Activated T-cell treated with anti-CD3 and anti-CD28 coated beads, Interleukin-2, amount 50 U/mL, for 4 hours (primary cell): ENCODE results near the gene MTX2. TPM values are rescaled to one million over a fixed set of nuclear protein-coding genes. Genes with fewer than 3 reads are reported as not detected.

Experiments used
- ATAC-seq, 2 donors: fragments of 200-7000 bp; cut with Tn5 transposase; one replicate each; pipeline ENCODE4 v1.10.0; 2021
- DNase-seq: peaks from one replicate; pipeline ENCODE4 v3.0.0-alpha.2; 2020
- H3K27me3 Mint-ChIP-seq: one replicate; pipeline ENCODE4 v1.8.0; 2021; ENCODE audit warnings: low read depth, mixed read lengths
- H3K36me3 Mint-ChIP-seq: one replicate; pipeline ENCODE4 v1.8.0; 2022; ENCODE audit warnings: mixed read lengths; ENCODE audit not compliant: insufficient read depth
- H3K4me1 Mint-ChIP-seq: one replicate; pipeline ENCODE4 v1.8.0; 2021; ENCODE audit warnings: low read depth, mixed read lengths
- H3K4me3 Mint-ChIP-seq: one replicate; pipeline ENCODE4 v1.8.0; 2021; ENCODE audit warnings: mild to moderate bottlenecking, moderate library complexity, mixed read lengths
- H3K9me3 Mint-ChIP-seq: one replicate; pipeline ENCODE4 v1.8.0; 2021; ENCODE audit warnings: mixed read lengths
- total RNA-seq, 3 donors: library from RNA; stranded (reverse); gene quantifications; one replicate each; pipeline ENCODE4 v1.2.1, GENCODE V29; 2021

MTX2 gene
- total RNA-seq, 3 donors from 2014 or later = 29.9 to 35.1 (median 31.3) TPM

GRCh38 chr2:176317199-176317598, 48.0 kb downstream of the MTX2 start:
- Mint-ChIP-seq H3K27me3 (no peaks in the 10 kb centered on the region), H3K4me3 (no peak overlapping the region), H3K4me1 (no peaks in the 10 kb centered on the region), H3K36me3 (peaks cover 19% of the 10 kb centered on the region), H3K9me3 (no peaks in the 10 kb centered on the region)
- DNase-seq = no peak
- no peak for ATAC-seq

- no peaks in the 10 kb centered on the region for H3K4me1 Mint-ChIP-seq
- no peak overlapping the region for H3K4me3 Mint-ChIP-seq
- peaks cover 19% of the 10 kb centered on the region for H3K36me3 Mint-ChIP-seq
- no peaks in the 10 kb centered on the region for H3K27me3 Mint-ChIP-seq
- H3K9me3 Mint-ChIP-seq = no peaks in the 10 kb centered on the region
- ATAC-seq = no peak
- no peak for DNase-seq
Observed at GRCh38 chr2:176317623-176318065, 48.4 kb downstream of the MTX2 start.

- no peaks in the 10 kb centered on the region for H3K9me3 Mint-ChIP-seq
- H3K36me3 Mint-ChIP-seq = peaks cover 10% of the 10 kb centered on the region
- DNase-seq = no peak
- no peaks in the 10 kb centered on the region for H3K27me3 Mint-ChIP-seq
- H3K4me1 Mint-ChIP-seq = no peaks in the 10 kb centered on the region
- H3K4me3 Mint-ChIP-seq = no peak overlapping the region
- no peak for ATAC-seq
Observed at GRCh38 chr2:176321916-176322315, 52.7 kb downstream of the MTX2 start.

GRCh38 chr2:176324862-176325261, 55.6 kb downstream of the MTX2 start:
- DNase-seq = no peak
- H3K27me3 Mint-ChIP-seq = no peaks in the 10 kb centered on the region
- ATAC-seq = no peak
- no peak overlapping the region for H3K4me3 Mint-ChIP-seq
- H3K9me3 Mint-ChIP-seq = no peaks in the 10 kb centered on the region
- H3K4me1 Mint-ChIP-seq = no peaks in the 10 kb centered on the region
- peaks cover 14% of the 10 kb centered on the region for H3K36me3 Mint-ChIP-seq

- Mint-ChIP-seq H3K36me3 (peaks cover 11% of the 10 kb centered on the region), H3K27me3 (no peaks in the 10 kb centered on the region)
Observed at GRCh38 chr2:176325732-176326131, 56.5 kb downstream of the MTX2 start.

GRCh38 chr2:176328149-176328548, 58.9 kb downstream of the MTX2 start:
- no peak for ATAC-seq
- Mint-ChIP-seq H3K9me3 (no peaks in the 10 kb centered on the region), H3K36me3 (peaks cover 16% of the 10 kb centered on the region), H3K4me1 (no peaks in the 10 kb centered on the region), H3K27me3 (no peaks in the 10 kb centered on the region), H3K4me3 (no peak overlapping the region)
- DNase-seq = no peak

More at GRCh38 chr2:176325732-176326131, 56.5 kb downstream of the MTX2 start:
- no peak for DNase-seq
- Mint-ChIP-seq H3K4me3 (no peak overlapping the region), H3K4me1 (no peaks in the 10 kb centered on the region), H3K9me3 (no peaks in the 10 kb centered on the region)
- ATAC-seq = no peak

GRCh38 chr2:176330612-176331011, 61.4 kb downstream of the MTX2 start:
- DNase-seq = no peak
- no peaks in the 10 kb centered on the region for H3K4me1 Mint-ChIP-seq
- no peak overlapping the region for H3K4me3 Mint-ChIP-seq
- H3K36me3 Mint-ChIP-seq = peaks cover 21% of the 10 kb centered on the region
- H3K9me3 Mint-ChIP-seq = no peaks in the 10 kb centered on the region
- no peak for ATAC-seq
- no peaks in the 10 kb centered on the region for H3K27me3 Mint-ChIP-seq

- Mint-ChIP-seq H3K27me3 (no peaks in the 10 kb centered on the region), H3K9me3 (no peaks in the 10 kb centered on the region), H3K36me3 (peaks cover 21% of the 10 kb centered on the region), H3K4me3 (no peak overlapping the region), H3K4me1 (no peaks in the 10 kb centered on the region)
- ATAC-seq (no peak), DNase-seq (no peak)
Observed at GRCh38 chr2:176331646-176332045, 62.4 kb downstream of the MTX2 start.

GRCh38 chr2:176334729-176335128, 65.5 kb downstream of the MTX2 start:
- Mint-ChIP-seq H3K9me3 (no peaks in the 10 kb centered on the region), H3K4me1 (no peaks in the 10 kb centered on the region), H3K36me3 (peaks cover 31% of the 10 kb centered on the region), H3K27me3 (no peaks in the 10 kb centered on the region), H3K4me3 (no peak overlapping the region)
- ATAC-seq (no peak), DNase-seq (no peak)

- no peaks in the 10 kb centered on the region for H3K4me1 Mint-ChIP-seq
- no peak for DNase-seq
- H3K27me3 Mint-ChIP-seq = no peaks in the 10 kb centered on the region
- peaks cover 21% of the 10 kb centered on the region for H3K36me3 Mint-ChIP-seq
- H3K9me3 Mint-ChIP-seq = no peaks in the 10 kb centered on the region
- no peak for ATAC-seq
- H3K4me3 Mint-ChIP-seq = no peak overlapping the region
Observed at GRCh38 chr2:176338395-176338794, 69.2 kb downstream of the MTX2 start.

GRCh38 chr2:176339208-176339607, 70.0 kb downstream of the MTX2 start:
- no peak overlapping the region for H3K4me3 Mint-ChIP-seq
- DNase-seq (no peak), ATAC-seq (no peak)
- no peaks in the 10 kb centered on the region for H3K9me3 Mint-ChIP-seq
- H3K36me3 Mint-ChIP-seq = peaks cover 21% of the 10 kb centered on the region
- no peaks in the 10 kb centered on the region for H3K4me1 Mint-ChIP-seq
- no peaks in the 10 kb centered on the region for H3K27me3 Mint-ChIP-seq

GRCh38 chr2:176356251-176356650, 87.0 kb downstream of the MTX2 start:
- Mint-ChIP-seq H3K9me3 (peaks cover 3% of the 10 kb centered on the region), H3K4me1 (no peaks in the 10 kb centered on the region), H3K27me3 (peaks cover 4% of the 10 kb centered on the region), H3K36me3 (no peaks in the 10 kb centered on the region), H3K4me3 (no peak overlapping the region)
- ATAC-seq = no peak
- no peak for DNase-seq

- Mint-ChIP-seq H3K9me3 (no peaks in the 10 kb centered on the region), H3K27me3 (no peaks in the 10 kb centered on the region), H3K36me3 (no peaks in the 10 kb centered on the region), H3K4me3 (no peak overlapping the region), H3K4me1 (no peaks in the 10 kb centered on the region)
- no peak for ATAC-seq
- DNase-seq = no peak
Observed at GRCh38 chr2:176364273-176364977, 95.2 kb downstream of the MTX2 start.

GRCh38 chr2:176368349-176368748, 99.1 kb downstream of the MTX2 start:
- Mint-ChIP-seq H3K4me1 (no peaks in the 10 kb centered on the region), H3K4me3 (no peak overlapping the region), H3K27me3 (peaks cover 3% of the 10 kb centered on the region), H3K9me3 (no peaks in the 10 kb centered on the region), H3K36me3 (no peaks in the 10 kb centered on the region)
- DNase-seq (no peak), ATAC-seq (no peak)

GRCh38 chr2:176370467-176371171, 101.4 kb downstream of the MTX2 start:
- no peaks in the 10 kb centered on the region for H3K4me1 Mint-ChIP-seq
- ATAC-seq (no peak), DNase-seq (no peak)
- H3K4me3 Mint-ChIP-seq = no peak overlapping the region
- no peaks in the 10 kb centered on the region for H3K36me3 Mint-ChIP-seq
- H3K27me3 Mint-ChIP-seq = peaks cover 6% of the 10 kb centered on the region
- no peaks in the 10 kb centered on the region for H3K9me3 Mint-ChIP-seq
